Measurements from ENCODE around the gene EGFR.

DNA sequence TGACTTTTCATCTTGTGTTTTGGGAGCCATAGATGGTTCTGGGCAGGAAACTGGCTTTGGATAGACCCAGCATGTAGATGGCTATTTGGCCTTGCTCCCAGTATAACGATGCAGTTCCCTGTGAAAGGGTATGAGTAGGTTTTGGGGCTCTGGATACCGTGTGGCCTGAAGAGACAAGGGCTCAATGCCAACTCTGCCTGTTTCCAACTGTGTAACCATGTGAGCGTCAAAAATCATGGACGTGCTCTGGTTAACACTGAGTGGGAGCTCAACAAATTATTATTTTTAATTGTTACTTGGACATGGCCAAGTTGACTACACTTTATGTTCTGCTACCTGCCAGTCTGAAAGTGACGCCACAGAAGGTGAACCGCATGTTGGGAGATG lies 41.8 kb downstream of the EGFR start:
- TF ChIP-seq, protein P1, sequence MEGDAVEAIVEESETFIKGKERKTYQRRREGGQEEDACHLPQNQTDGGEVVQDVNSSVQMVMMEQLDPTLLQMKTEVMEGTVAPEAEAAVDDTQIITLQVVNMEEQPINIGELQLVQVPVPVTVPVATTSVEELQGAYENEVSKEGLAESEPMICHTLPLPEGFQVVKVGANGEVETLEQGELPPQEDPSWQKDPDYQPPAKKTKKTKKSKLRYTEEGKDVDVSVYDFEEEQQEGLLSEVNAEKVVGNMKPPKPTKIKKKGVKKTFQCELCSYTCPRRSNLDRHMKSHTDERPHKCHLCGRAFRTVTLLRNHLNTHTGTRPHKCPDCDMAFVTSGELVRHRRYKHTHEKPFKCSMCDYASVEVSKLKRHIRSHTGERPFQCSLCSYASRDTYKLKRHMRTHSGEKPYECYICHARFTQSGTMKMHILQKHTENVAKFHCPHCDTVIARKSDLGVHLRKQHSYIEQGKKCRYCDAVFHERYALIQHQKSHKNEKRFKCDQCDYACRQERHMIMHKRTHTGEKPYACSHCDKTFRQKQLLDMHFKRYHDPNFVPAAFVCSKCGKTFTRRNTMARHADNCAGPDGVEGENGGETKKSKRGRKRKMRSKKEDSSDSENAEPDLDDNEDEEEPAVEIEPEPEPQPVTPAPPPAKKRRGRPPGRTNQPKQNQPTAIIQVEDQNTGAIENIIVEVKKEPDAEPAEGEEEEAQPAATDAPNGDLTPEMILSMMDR (IDR thresholded peaks at IDR 0.05; ENCODE audit: low read length) = no peak
- TF ChIP-seq EZH2 (IDR thresholded peaks at IDR 0.05; ENCODE audit: borderline replicate concordance, low read length) = no peak

Data from OCI-LY1 (cell line).